ENCODE results near the gene KLHL17. TPM values are rescaled to one million over a fixed set of nuclear protein-coding genes. Genes with fewer than 3 reads are reported as not detected.
A peak's percentile ranks its signal among the peaks of the same experiment; 100 is the strongest.
"Not testable (repeated sequence)": the region's sequence is repeated elsewhere in the genome, so short reads cannot be mapped to it uniquely, and the experiment has no call there.

Gene KLHL17
- polyA plus RNA-seq, 2 of the 4 experiments (the other 2 are of a cell fraction), result 5.7 to 21.6 TPM

GRCh38 chr1:993379-993995 is 33.1 kb downstream of the KLHL17 start:
- ChIA-PET POLR2A (no interaction called here), CTCF (interaction anchor here (2.4 to 4.9 kb wide), 4 partner anchors 8 to 12 kb away, joined by 7 to 48 read pairs (median 18); no protein-coding TSS in a partner anchor)
- FAIRE-seq (no peak), DNase-seq (ENCODE audit: low read depth in 1 of 2, low spot score in 1 of 2) (no peak), ATAC-seq (peak; percentile 8 to 14; a peak in 3 of 6 replicates)
- TF ChIP-seq SREBF2 (IDR thresholded peaks at IDR 0.05), result no peak
- TF ChIP-seq HEYL (CRISPR knock-in tag; IDR thresholded peaks at IDR 0.05), result no peak
- no peak for TF ChIP-seq BCL3 (IDR thresholded peaks at IDR 0.05)
- TF ChIP-seq, protein P1, sequence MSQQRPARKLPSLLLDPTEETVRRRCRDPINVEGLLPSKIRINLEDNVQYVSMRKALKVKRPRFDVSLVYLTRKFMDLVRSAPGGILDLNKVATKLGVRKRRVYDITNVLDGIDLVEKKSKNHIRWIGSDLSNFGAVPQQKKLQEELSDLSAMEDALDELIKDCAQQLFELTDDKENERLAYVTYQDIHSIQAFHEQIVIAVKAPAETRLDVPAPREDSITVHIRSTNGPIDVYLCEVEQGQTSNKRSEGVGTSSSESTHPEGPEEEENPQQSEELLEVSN (IDR thresholded peaks at IDR 0.05; ENCODE audit: borderline replicate concordance, low read depth), result no peak
- no peak for TF ChIP-seq NPAS2 (CRISPR knock-in tag; IDR thresholded peaks at IDR 0.05; ENCODE audit: borderline replicate concordance)
- WGBS (ENCODE audit: missing lambda C conversion rate), result 69% methylated on average over 6 of the region's 15 CpGs
- peaks cover 14% of the 10 kb centered on the region; the same call in 2 of the 3 replicates for H3K9me3 ChIP-seq
- no peak overlapping the region for H3K4me3 ChIP-seq
- no peak overlapping the region for H3K27ac ChIP-seq
- H3K4me2 ChIP-seq, result no peak overlapping the region
- peaks cover 11% of the 10 kb centered on the region for H3K4me1 ChIP-seq

DNA sequence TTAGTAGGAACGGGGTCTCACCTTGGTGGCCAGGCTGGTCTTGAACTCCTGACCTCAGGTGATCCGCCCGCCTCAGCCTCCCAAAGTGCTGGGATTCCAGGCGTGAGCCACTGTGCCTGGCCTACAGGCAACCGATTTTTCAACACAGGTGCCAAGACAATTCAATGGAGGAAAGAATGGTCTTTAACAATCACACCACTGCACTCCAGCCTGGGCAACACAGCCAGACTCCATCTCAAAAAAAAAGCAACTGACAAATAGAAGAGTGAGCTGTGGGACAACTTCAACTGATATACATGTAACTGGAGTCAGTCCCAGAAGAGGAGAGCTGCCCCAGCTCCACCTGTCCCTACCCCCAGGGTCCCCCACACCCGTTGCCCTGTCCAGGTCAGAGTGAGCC is 34.2 kb downstream of the KLHL17 start:
- ATAC-seq, result peak in 1 of 2 experiments; percentile 1; a peak in 2 of 6 replicates
- WGBS (ENCODE audit: missing lambda C conversion rate), result 83% methylated on average over 3 of the region's 6 CpGs
- POLR2A ChIA-PET; H3K27ac ChIP-seq; H3K4me2 ChIP-seq; H3K4me3 ChIP-seq; DNase-seq (ENCODE audit: low read depth in 1 of 2, low spot score in 1 of 2); FAIRE-seq: not testable (repeated sequence)
- peaks cover 14% of the 10 kb centered on the region; the same call in 2 of the 3 replicates for H3K9me3 ChIP-seq
- peaks cover 14% of the 10 kb centered on the region for H3K4me1 ChIP-seq
- CTCF ChIA-PET, result interaction anchor here (4.9 kb wide), 1 partner anchor 11 kb away, joined by 48 read pairs; no protein-coding TSS in a partner anchor

DNA sequence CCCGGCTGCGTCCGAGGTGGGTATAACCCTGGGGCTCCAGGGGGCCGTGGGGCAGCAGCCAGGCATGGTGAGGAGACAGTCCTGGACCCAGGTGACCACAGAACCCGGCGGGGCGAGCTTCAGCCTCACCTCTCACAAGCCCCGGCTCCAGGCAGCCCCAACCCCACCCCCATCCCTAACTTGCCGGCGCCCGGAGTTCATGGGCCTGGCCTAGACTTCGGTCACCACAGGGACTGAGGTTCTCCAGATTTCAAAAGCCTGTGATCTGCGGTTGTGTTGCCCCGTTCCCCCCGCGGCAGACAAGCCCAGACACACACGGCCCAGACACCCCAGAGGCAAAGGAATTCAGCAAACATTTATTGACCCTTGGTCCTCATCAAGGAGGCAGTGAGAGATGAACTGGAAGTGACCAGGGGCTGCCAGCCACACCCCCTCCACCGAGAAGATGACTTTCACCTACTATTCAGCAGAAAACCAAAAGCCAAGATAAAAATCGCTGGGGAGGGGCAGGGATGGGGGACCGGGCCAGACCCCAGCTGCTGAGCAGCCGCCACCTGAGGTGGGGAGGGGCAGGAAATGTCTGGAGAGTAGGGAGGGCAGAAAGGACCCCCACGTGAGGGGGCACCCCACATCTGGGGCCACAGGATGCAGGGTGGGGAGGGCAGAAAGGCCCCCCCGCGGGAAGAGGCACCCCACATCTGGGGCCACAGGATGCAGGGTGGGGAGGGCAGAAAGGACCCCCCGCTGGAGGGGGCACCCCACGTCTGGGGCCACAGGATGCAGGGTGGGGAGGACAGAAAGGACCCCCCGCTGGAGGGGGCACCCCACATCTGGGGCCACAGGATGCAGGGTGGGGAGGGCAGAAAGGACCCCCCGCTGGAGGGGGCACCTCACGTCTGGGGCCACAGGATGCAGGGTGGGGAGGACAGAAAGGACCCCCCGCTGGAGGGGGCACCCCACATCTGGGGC is 35.6 kb downstream of the KLHL17 start:
- peak in 1 of 2 experiments; percentile 46 for DNase-seq (ENCODE audit: low read depth in 1 of 2, low spot score in 1 of 2)
- CTCF ChIA-PET, result interaction anchor here (1.7 to 4.9 kb wide), 4 partner anchors 10 to 68 kb away, joined by 4 to 48 read pairs (median 10); no protein-coding TSS in a partner anchor
- POLR2A ChIA-PET, result no interaction called here
- H3K4me2 ChIP-seq, result peak overlapping the region; percentile 37; the same call in 2 of the 3 replicates
- peaks cover 14% of the 10 kb centered on the region for H3K4me1 ChIP-seq
- FAIRE-seq, result no peak
- H3K27ac ChIP-seq, result 0 out of 6 replicates have a peak overlapping the region, but pooled peaks of 1 of the 2 experiments have one; percentile 46
- H3K4me3 ChIP-seq, result no peak overlapping the region
- no peak for TF ChIP-seq MAFK (IDR thresholded peaks at IDR 0.05; ENCODE audit: partially characterized antibody)
- peak; percentile 3; the same call in 1 of the 2 replicates for TF ChIP-seq FOSB (CRISPR knock-in tag; IDR thresholded peaks at IDR 0.05)
- 63% methylated on average over 9 of the region's 30 CpGs for WGBS (ENCODE audit: missing lambda C conversion rate)
- peaks cover 14% of the 10 kb centered on the region; the same call in 2 of the 3 replicates for H3K9me3 ChIP-seq
- ATAC-seq, result no peak; a peak in 1 of 6 replicates

DNA sequence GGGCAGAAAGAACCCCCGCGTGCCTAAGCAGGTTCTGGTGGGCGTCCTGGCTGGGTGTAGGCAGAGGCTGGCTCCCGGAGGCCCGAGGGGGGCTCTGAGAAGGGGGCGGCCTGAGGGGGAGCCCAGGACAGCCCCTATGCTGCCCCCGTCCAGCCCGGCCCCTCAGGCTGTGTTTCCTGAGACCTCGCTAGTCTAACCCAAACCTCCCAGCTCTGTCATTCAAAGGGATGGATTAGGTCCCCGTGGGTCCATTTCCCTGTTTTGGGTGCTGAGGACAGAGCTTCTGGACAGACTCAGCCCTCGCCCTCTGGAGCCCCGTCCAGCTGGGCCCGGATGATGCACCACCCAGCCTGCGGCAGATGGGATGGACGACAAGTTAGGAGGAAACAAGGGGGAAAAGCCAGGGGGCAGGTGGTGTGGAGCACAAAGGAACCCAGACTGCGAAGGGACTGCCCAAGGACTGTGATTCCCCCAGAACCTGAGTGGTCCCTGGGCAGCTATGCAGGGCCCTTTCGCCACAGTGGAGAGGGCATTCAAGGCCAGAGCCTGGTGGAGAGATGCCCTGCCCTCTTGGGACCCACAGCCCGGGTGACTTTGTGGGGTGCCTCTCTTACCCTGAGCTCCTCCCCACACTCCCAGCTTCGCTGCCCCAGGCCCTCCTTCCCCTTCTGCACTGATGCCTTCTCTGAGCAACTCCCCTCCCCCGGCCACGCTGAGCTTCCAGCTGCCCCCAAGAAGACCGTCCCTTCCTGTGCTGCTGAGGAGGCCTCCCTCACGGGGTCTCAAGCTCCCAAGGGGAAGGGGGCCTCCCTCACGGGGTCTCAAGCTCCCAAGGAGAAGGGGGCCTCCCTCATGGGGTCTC is 36.7 kb downstream of the KLHL17 start:
- H3K4me2 ChIP-seq, result no peak overlapping the region; the same call in 2 of the 3 replicates
- no peak for DNase-seq (ENCODE audit: low read depth in 1 of 2, low spot score in 1 of 2)
- FAIRE-seq, result no peak

More for the DNA sequence above, 36.7 kb downstream of the KLHL17 start:
- WGBS (ENCODE audit: missing lambda C conversion rate), result 78% methylated on average over 14 of the region's 24 CpGs
- POLR2A ChIA-PET, result no interaction called here
- H3K4me1 ChIP-seq, result peaks cover 14% of the 10 kb centered on the region
- peak in 1 of 2 experiments; percentile 1; a peak in 2 of 6 replicates for ATAC-seq
- H3K4me3 ChIP-seq, result no peak overlapping the region
- H3K9me3 ChIP-seq, result peaks cover 6% of the 10 kb centered on the region; the same call in 2 of the 3 replicates
- TF ChIP-seq TFCP2L1 (CRISPR knock-in tag; IDR thresholded peaks at IDR 0.05), result peak; percentile 19; the same call in 1 of the 2 replicates
- TF ChIP-seq BHLHE40 (IDR thresholded peaks at IDR 0.05; ENCODE audit: low read depth, low read length), result no peak
- TF ChIP-seq BCL3 (IDR thresholded peaks at IDR 0.05), result no peak
- no peak for TF ChIP-seq CTCF (IDR thresholded peaks at IDR 0.05)
- no peak for TF ChIP-seq HEYL (CRISPR knock-in tag; IDR thresholded peaks at IDR 0.05)
- TF ChIP-seq POLR2AphosphoS2 (conservative IDR thresholded peaks at IDR 0.05; ENCODE audit: low read length), result no peak
- H3K27ac ChIP-seq, result no peak overlapping the region
- CTCF ChIA-PET, result interaction anchor here (1.0 to 4.3 kb wide), 6 partner anchors 10 to 67 kb away, joined by 3 to 33 read pairs (median 6); no protein-coding TSS in a partner anchor
